K562 (cell line): ENCODE data around the gene HSD11B1L. TPM values are rescaled to one million over a fixed set of nuclear protein-coding genes. Genes with fewer than 3 reads are reported as not detected.
A peak's percentile ranks its signal among the peaks of the same experiment; 100 is the strongest.

Experiments used
- E2F6 ChIP-seq, 2 experiments: IDR thresholded peaks; 2 replicates each; pipeline ENCODE4 v1.6.1; 2011; ENCODE audit warnings: borderline replicate concordance in 1 of 2, control low read depth in 1 of 2, low read depth in 1 of 2, low read length in 1 of 2, mild to moderate bottlenecking in 1 of 2, mixed read lengths in 1 of 2, moderate library complexity in 1 of 2; ENCODE audit not compliant: insufficient read depth in 1 of 2, insufficient read length in 1 of 2, poor library complexity in 1 of 2, severe bottlenecking in 1 of 2; ENCODE audit errors: extremely low read depth in 1 of 2
- FIP1L1 ChIP-seq: fragments of 200-400 bp; formaldehyde crosslinking; IDR thresholded peaks from 2 replicates; pipeline ENCODE4 v1.6.1; 2018; ENCODE audit warnings: mild to moderate bottlenecking, low read depth, low read length; ENCODE audit not compliant: poor library complexity, severe bottlenecking
- GTF2B ChIP-seq: IDR thresholded peaks from 2 replicates; pipeline ENCODE4 v1.6.1; 2011; ENCODE audit not compliant: insufficient read length; ENCODE audit errors: extremely low read depth
- HMG20B ChIP-seq: fragments of 250-450 bp; sonication (Bioruptor Pico); IDR thresholded peaks from 2 replicates; pipeline ENCODE4 v1.5.0; 2021; ENCODE audit warnings: mild to moderate bottlenecking
- HSF4 ChIP-seq: fragments of 250-450 bp; sonication (Bioruptor Pico); IDR thresholded peaks from 2 replicates; pipeline ENCODE4 v2.1.2; 2022; ENCODE audit warnings: mild to moderate bottlenecking, moderate library complexity, borderline replicate concordance
- JUN ChIP-seq, 2 experiments: sonication (generic) in 1 of 2; formaldehyde crosslinking in 1 of 2; IDR thresholded peaks; 2 replicates each; pipeline versions ENCODE4 v1.6.1 to v1.8.0; 2012 to 2022; ENCODE audit warnings: borderline replicate concordance in 2 of 2, mild to moderate bottlenecking in 2 of 2, improper control_type of control experiment in 1 of 2, low read depth in 1 of 2, low read length in 1 of 2, missing genetic modification reagents in 1 of 2
- KAT8 ChIP-seq: fragments of 450-650 bp; IDR thresholded peaks from 2 replicates; pipeline ENCODE4 v1.6.1; 2016; ENCODE audit warnings: low read depth, mild to moderate bottlenecking
- MAFK ChIP-seq: IDR thresholded peaks from 2 replicates; pipeline ENCODE4 v1.6.1; 2011; ENCODE audit warnings: low read length, improper control_type of control experiment
- NR2F6 ChIP-seq: fragments of 450-650 bp; formaldehyde crosslinking; IDR thresholded peaks from 2 replicates; pipeline ENCODE4 v1.4.0; 2020; ENCODE audit warnings: mild to moderate bottlenecking
- NRF1 ChIP-seq, 2 experiments: fragments of 450-650 bp; IDR thresholded peaks in 1 of 2; conservative IDR thresholded peaks in 1 of 2; 2 replicates each; pipeline ENCODE4 v1.6.1; 2014; ENCODE audit warnings: mild to moderate bottlenecking in 2 of 2
- PATZ1 ChIP-seq: fragments of 250-450 bp; sonication (Bioruptor Pico); IDR thresholded peaks from 2 replicates; pipeline ENCODE4 v1.5.0; 2020; ENCODE audit warnings: mild to moderate bottlenecking, borderline replicate concordance
- POLR3A ChIP-seq: IDR thresholded peaks from 2 replicates; pipeline ENCODE4 v1.6.1; 2011; ENCODE audit warnings: borderline replicate concordance, mild to moderate bottlenecking, moderate library complexity; ENCODE audit not compliant: insufficient read length, insufficient read depth; ENCODE audit errors: extremely low read depth
- POU5F1 ChIP-seq: fragments of 150-350 bp; IDR thresholded peaks from 2 replicates; pipeline ENCODE4 v1.6.1; 2014; ENCODE audit warnings: borderline replicate concordance, low read length, low read depth, mild to moderate bottlenecking; ENCODE audit not compliant: partially characterized antibody
- STAT5B ChIP-seq: fragments of 250-450 bp; sonication (Bioruptor Pico); IDR thresholded peaks from 2 replicates; pipeline ENCODE4 v1.8.0; 2021; ENCODE audit warnings: mild to moderate bottlenecking, inconsistent platforms
- TCF3 ChIP-seq: sonication (generic); formaldehyde crosslinking; IDR thresholded peaks from 2 replicates; pipeline ENCODE4 v1.4.0; 2020; ENCODE audit warnings: mild to moderate bottlenecking, missing genetic modification reagents
- ZBTB17 ChIP-seq: fragments of 450-650 bp; formaldehyde crosslinking; IDR thresholded peaks from 2 replicates; pipeline ENCODE4 v1.4.0; 2020; ENCODE audit warnings: mild to moderate bottlenecking
- ZBTB34 ChIP-seq: fragments of 250-450 bp; sonication (Bioruptor Pico); IDR thresholded peaks from 2 replicates; pipeline ENCODE4 v1.8.0; 2021; ENCODE audit warnings: mild to moderate bottlenecking, moderate library complexity
- ZFX ChIP-seq: sonication (generic); formaldehyde crosslinking; IDR thresholded peaks from 2 replicates; pipeline ENCODE4 v1.8.0; 2022; ENCODE audit warnings: mild to moderate bottlenecking, missing genetic modification reagents, moderate library complexity
- ZNF23 ChIP-seq: fragments of 250-450 bp; sonication (Bioruptor Pico); IDR thresholded peaks from 2 replicates; pipeline ENCODE4 v1.4.0; 2020; ENCODE audit warnings: mild to moderate bottlenecking
- ZNF263 ChIP-seq: sonication (generic); formaldehyde crosslinking; IDR thresholded peaks from 2 replicates; pipeline ENCODE4 v1.8.0; 2022; ENCODE audit warnings: mild to moderate bottlenecking, missing genetic modification reagents, borderline replicate concordance
- ZNF436 ChIP-seq: fragments of 250-450, 450-650 bp; sonication (Bioruptor Pico); formaldehyde crosslinking; IDR thresholded peaks from 2 replicates; pipeline ENCODE4 v1.7.0; 2020; ENCODE audit warnings: mild to moderate bottlenecking
- ZNF584 ChIP-seq: fragments of 200-800 bp; sonication (Bioruptor generic); IDR thresholded peaks from 2 replicates; pipeline ENCODE4 v1.6.1; 2016; ENCODE audit warnings: low read depth, mild to moderate bottlenecking, missing genetic modification characterization, missing compliant biosample characterization
- polyA plus RNA-seq, 8 experiments: library from polyadenylated mRNA; depleted of rRNA in 4 of 8; stranded (reverse) in 5 of 8; unstranded in 3 of 8; fragments of >200 nt; fragmentation: Nextera tagmentation in 2 of 8; fragmentation: Illumina TruSeq in 1 of 8; extraction: Ambion mirVana in 2 of 8; extraction: Trizol in 1 of 8; gene quantifications; 2 replicates each; pipeline versions ENCODE4 v1.2.1 to v1.2.3, GENCODE V29; 2011 to 2014; ENCODE audit warnings: inconsistent platforms in 1 of 8, missing spikeins in 1 of 8
- total RNA-seq, 7 experiments: library from RNA; depleted of rRNA in 6 of 7; stranded (reverse); fragments of >200 nt in 6 of 7; fragmentation: Illumina TruSeq in 2 of 7; extraction: Trizol in 2 of 7; gene quantifications; 2 replicates each; pipeline versions ENCODE4 v1.2.1 to v1.2.3, GENCODE V29; 2011 to 2021; ENCODE audit warnings: low replicate concordance in 1 of 7

Gene HSD11B1L
- total and polyA plus RNA-seq, 9 of the 15 experiments (the other 6 are each of a cell fraction or from before 2014, with no cell fraction given): 0.31 to 7.7 (median 2.3) TPM

GRCh38 chr19:5718579-5719273 lies 37.9 kb downstream of the HSD11B1L start (continued):
- TF ChIP-seq MAFK (no peak; the same call in 1 of the 2 replicates), POU5F1 (no peak), ZNF584 (CRISPR knock-in tag) (no peak), E2F6 (IDR thresholded peaks at IDR 0.05; ENCODE audit: borderline replicate concordance in 1 of 2, extremely low read depth in 1 of 2, insufficient read depth in 1 of 2, insufficient read length in 1 of 2, low read depth in 1 of 2, low read length in 1 of 2, poor library complexity in 1 of 2, severe bottlenecking in 1 of 2) (no peak), HMG20B (no peak), JUN (IDR thresholded peaks at IDR 0.05; ENCODE audit: borderline replicate concordance, low read depth, low read length) (peak; percentile 84), JUN (CRISPR knock-in tag; IDR thresholded peaks at IDR 0.05; ENCODE audit: borderline replicate concordance) (peak; percentile 78; the same call in 1 of the 2 replicates), ZFX (CRISPR knock-in tag) (peak; percentile 64), STAT5B (no peak), ZNF23 (CRISPR knock-in tag) (no peak), POLR3A (no peak), ZBTB34 (CRISPR knock-in tag) (no peak), PATZ1 (CRISPR knock-in tag) (no peak), GTF2B (no peak), ZBTB17 (CRISPR knock-in tag) (no peak; the same call in 1 of the 2 replicates), TCF3 (CRISPR knock-in tag) (peak; percentile 12; the same call in 1 of the 2 replicates), ZNF263 (CRISPR knock-in tag) (0 out of 2 replicates have a peak, but pooled peaks have one; percentile 33), FIP1L1 (no peak), KAT8 (no peak), ZNF436 (CRISPR knock-in tag) (no peak), NR2F6 (CRISPR knock-in tag) (no peak), NRF1 (conservative IDR thresholded peaks at IDR 0.05 in 1 of 2, IDR thresholded peaks at IDR 0.05 in 1 of 2) (peak in 1 of 2 experiments; percentile 36; a peak in 2 of 4 replicates), HSF4 (no peak)
